PFSK-1 (cell line): ENCODE results near the gene SEMA4D.

ENCODE experiments used
- FOXP2 ChIP-seq: optimal IDR thresholded peaks from 2 replicates; pipeline ENCODE3; 2011; ENCODE audit warnings: borderline replicate concordance, control low read depth, inconsistent platforms; ENCODE audit not compliant: insufficient read depth; ENCODE audit errors: extremely low read length, extremely low read depth
- POLR2AphosphoS5 ChIP-seq: IDR thresholded peaks from 2 replicates; pipeline ENCODE4 v1.6.1; 2012; ENCODE audit warnings: low read depth, mild to moderate bottlenecking, control low read depth, low read length, moderate library complexity
- SIN3A ChIP-seq: IDR thresholded peaks from 2 replicates; pipeline ENCODE4 v1.6.1; 2012; ENCODE audit warnings: mild to moderate bottlenecking, low read length, moderate library complexity, borderline replicate concordance; ENCODE audit not compliant: insufficient read depth
- TAF1 ChIP-seq: IDR thresholded peaks from 2 replicates; pipeline ENCODE4 v1.6.1; 2012; ENCODE audit warnings: low read length, control low read depth, borderline replicate concordance; ENCODE audit not compliant: insufficient read depth
- TF ChIP-seq, protein P1 (sequence below), 2 experiments: IDR thresholded peaks; 2 replicates each; pipeline versions ENCODE4 v1.6.1 to v1.8.0; 2011 to 2012; ENCODE audit warnings: low read depth in 2 of 2, low read length in 2 of 2, control low read depth in 1 of 2, inconsistent platforms in 1 of 2, mild to moderate bottlenecking in 1 of 2, moderate library complexity in 1 of 2; ENCODE audit not compliant: insufficient read depth in 1 of 2

The SEMA4D gene

DNA sequence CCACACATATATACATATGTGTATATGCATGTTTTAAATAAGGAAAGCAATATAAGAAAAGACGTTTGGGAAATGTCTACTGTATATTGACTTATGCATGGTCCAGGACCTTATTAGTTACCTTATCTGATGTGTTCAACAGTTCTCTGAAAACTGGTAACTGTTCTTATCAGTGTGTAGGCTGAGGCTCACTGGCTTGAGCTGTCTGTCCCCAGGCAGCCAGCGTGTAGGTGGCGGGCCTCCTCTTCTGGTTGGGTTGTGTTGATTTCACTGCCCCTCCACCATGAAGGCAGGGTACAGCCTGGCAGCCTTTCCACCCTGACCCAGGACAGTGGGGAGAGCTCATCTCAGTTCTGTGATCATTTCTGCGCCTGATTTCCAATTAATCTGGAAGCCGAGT is 38.7 kb upstream of the SEMA4D start:
- TF ChIP-seq TAF1: no peak

GRCh38 chr9:89536145-89536574 is 38.2 kb upstream of the SEMA4D start:
- TF ChIP-seq SIN3A: no peak

- TF ChIP-seq TAF1 (no peak), SIN3A (no peak), POLR2AphosphoS5 (no peak), FOXP2 (no peak)
- TF ChIP-seq, protein P1, sequence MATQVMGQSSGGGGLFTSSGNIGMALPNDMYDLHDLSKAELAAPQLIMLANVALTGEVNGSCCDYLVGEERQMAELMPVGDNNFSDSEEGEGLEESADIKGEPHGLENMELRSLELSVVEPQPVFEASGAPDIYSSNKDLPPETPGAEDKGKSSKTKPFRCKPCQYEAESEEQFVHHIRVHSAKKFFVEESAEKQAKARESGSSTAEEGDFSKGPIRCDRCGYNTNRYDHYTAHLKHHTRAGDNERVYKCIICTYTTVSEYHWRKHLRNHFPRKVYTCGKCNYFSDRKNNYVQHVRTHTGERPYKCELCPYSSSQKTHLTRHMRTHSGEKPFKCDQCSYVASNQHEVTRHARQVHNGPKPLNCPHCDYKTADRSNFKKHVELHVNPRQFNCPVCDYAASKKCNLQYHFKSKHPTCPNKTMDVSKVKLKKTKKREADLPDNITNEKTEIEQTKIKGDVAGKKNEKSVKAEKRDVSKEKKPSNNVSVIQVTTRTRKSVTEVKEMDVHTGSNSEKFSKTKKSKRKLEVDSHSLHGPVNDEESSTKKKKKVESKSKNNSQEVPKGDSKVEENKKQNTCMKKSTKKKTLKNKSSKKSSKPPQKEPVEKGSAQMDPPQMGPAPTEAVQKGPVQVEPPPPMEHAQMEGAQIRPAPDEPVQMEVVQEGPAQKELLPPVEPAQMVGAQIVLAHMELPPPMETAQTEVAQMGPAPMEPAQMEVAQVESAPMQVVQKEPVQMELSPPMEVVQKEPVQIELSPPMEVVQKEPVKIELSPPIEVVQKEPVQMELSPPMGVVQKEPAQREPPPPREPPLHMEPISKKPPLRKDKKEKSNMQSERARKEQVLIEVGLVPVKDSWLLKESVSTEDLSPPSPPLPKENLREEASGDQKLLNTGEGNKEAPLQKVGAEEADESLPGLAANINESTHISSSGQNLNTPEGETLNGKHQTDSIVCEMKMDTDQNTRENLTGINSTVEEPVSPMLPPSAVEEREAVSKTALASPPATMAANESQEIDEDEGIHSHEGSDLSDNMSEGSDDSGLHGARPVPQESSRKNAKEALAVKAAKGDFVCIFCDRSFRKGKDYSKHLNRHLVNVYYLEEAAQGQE (IDR thresholded peaks at IDR 0.05; ENCODE audit: insufficient read depth in 1 of 2, low read depth in 2 of 2, low read length in 2 of 2): no peak
Observed at GRCh38 chr9:89535461-89535860, 37.5 kb upstream of the SEMA4D start.

- TF ChIP-seq SIN3A: no peak
- TF ChIP-seq, protein P1 (IDR thresholded peaks at IDR 0.05; ENCODE audit: insufficient read depth in 1 of 2, low read depth in 2 of 2, low read length in 2 of 2): no peak
- no peak for TF ChIP-seq POLR2AphosphoS5
- no peak for TF ChIP-seq FOXP2
Observed at GRCh38 chr9:89534515-89535287, 36.8 kb upstream of the SEMA4D start.

- TF ChIP-seq TAF1 (no peak), FOXP2 (no peak), SIN3A (no peak), POLR2AphosphoS5 (no peak)
- TF ChIP-seq, protein P1 (IDR thresholded peaks at IDR 0.05; ENCODE audit: insufficient read depth in 1 of 2, low read depth in 2 of 2, low read length in 2 of 2): no peak
Observed at GRCh38 chr9:89533411-89534095, 35.6 kb upstream of the SEMA4D start.

DNA sequence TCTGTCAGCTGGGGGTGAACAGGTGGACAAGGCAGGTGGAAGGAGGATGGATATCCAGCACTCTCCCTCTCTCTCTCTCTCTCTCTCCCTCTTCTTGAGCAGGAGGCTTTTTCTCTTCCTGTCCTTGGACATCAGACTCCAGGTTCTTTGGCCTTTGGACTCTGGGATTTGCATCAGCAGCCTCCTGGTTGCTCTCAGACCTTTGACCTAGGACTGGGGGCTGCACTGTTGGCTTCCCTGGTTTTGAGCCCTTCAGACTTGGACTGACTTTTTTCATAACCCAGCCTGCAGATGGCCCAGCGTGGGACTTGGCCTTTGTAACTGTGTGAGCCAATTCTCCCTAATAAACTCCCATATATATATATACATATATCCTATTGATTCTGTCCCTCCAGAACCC is 35.0 kb upstream of the SEMA4D start:
- TF ChIP-seq, protein P1 (IDR thresholded peaks at IDR 0.05; ENCODE audit: insufficient read depth in 1 of 2, low read depth in 2 of 2, low read length in 2 of 2): no peak
